HG03066 (cell line): ENCODE data around the gene ISM2.
A peak's percentile ranks its signal among the peaks of the same experiment; 100 is the strongest.

Experiments
- ATAC-seq: cut with Tn5 transposase; IDR thresholded peaks from one replicate; pipeline ENCODE4 v1.9.1; 2021; ENCODE audit warnings: low read depth; ENCODE audit not compliant: unreplicated experiment

Gene ISM2

GRCh38 chr14:77508876-77509275 is 10.3 kb upstream of the ISM2 start:
- no peak for ATAC-seq

GRCh38 chr14:77508249-77508648 is 9.6 kb upstream of the ISM2 start:
- no peak for ATAC-seq

- ATAC-seq = no peak
Observed at GRCh38 chr14:77507762-77508161, 9.1 kb upstream of the ISM2 start.

GRCh38 chr14:77505031-77505430 is 6.4 kb upstream of the ISM2 start:
- ATAC-seq = no peak

GRCh38 chr14:77503138-77503537 is 4.5 kb upstream of the ISM2 start:
- no peak for ATAC-seq

- no peak for ATAC-seq
Observed at GRCh38 chr14:77502109-77502782, 3.6 kb upstream of the ISM2 start.

- ATAC-seq = peak; percentile 19
Observed at GRCh38 chr14:77498984-77499527, 440 bp upstream of the ISM2 start.

- no peak for ATAC-seq
Observed at GRCh38 chr14:77495334-77495733, 3.3 kb downstream of the ISM2 start.

- no peak for ATAC-seq
Observed at GRCh38 chr14:77491056-77491455, 7.6 kb downstream of the ISM2 start.

- no peak for ATAC-seq
Observed at GRCh38 chr14:77490347-77490986, 8.1 kb downstream of the ISM2 start.

- no peak for ATAC-seq
Observed at GRCh38 chr14:77489041-77489440, 9.6 kb downstream of the ISM2 start.

- ATAC-seq = no peak
Observed at GRCh38 chr14:77488558-77488957, 10.1 kb downstream of the ISM2 start.

GRCh38 chr14:77485901-77486678 is 12.5 kb downstream of the ISM2 start:
- no peak for ATAC-seq

GRCh38 chr14:77485256-77485655 is 13.4 kb downstream of the ISM2 start:
- ATAC-seq = no peak

- no peak for ATAC-seq
Observed at GRCh38 chr14:77482422-77482821, 16.2 kb downstream of the ISM2 start.

GRCh38 chr14:77478796-77479195 is 19.8 kb downstream of the ISM2 start:
- peak; percentile 72 for ATAC-seq

- ATAC-seq = no peak
Observed at GRCh38 chr14:77478029-77478428, 20.6 kb downstream of the ISM2 start.

- no peak for ATAC-seq
Observed at GRCh38 chr14:77475432-77476115, 23.0 kb downstream of the ISM2 start.

- no peak for ATAC-seq
Observed at GRCh38 chr14:77474479-77475177, 24.0 kb downstream of the ISM2 start.

GRCh38 chr14:77473921-77474320 is 24.7 kb downstream of the ISM2 start:
- ATAC-seq = no peak
